ENCODE results near the gene TBC1D17. TPM values are rescaled to one million over a fixed set of nuclear protein-coding genes. Genes with fewer than 3 reads are reported as not detected.

The TBC1D17 gene
- polyA plus RNA-seq, 1 donor from 2014 or later, result 13.1 TPM

DNA sequence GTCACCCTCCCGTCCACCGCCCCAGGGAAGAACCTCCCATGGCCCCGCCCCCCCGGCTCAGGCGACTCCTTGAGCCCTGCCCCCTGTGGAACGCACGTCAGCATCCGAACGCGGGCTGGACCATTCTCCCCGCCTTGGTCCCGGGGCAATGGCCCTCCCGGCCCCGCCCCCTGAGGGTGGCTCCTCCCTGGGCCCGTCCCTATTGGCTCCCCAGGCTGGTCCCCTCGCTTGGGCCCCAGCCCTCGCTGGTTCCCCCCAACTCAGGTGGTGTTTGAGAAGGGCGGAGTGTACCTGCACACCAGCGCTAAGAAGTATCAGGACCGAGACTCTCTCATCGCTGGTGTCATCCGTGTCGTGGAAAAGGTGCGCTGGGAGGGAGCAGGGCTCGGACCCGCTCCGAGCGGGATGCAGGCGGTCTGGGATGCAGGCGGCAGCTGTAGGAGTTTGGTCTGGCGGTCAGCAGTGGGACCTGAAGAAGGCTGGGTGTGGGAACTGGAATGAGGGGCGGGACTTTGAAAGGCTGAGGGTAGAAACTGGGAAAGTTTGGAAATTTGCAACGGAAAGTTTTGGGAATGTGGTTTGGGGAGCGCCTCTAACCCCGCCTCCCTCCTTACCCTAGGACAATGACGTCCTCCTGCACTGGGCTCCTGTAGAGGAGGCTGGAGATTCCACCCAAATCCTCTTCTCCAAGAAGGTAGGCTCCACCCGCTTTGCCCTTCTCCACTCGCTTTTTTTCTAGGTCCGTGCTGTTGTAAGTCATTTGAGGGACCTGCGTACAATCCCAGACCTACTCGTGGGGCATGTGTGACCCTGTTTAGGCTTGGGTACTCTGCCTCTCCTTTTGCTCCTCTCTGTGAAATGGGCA, 609 bp downstream of the TBC1D17 start:
- H3K36me3 ChIP-seq (ENCODE audit: insufficient read depth, low read length), result peaks cover 7% of the 10 kb centered on the region
- peak; percentile 65 for TF ChIP-seq POLR2AphosphoS5 (IDR thresholded peaks at IDR 0.05)
- TF ChIP-seq RAD21 (conservative IDR thresholded peaks at IDR 0.05), result no peak
- H3F3A ChIP-seq (ENCODE audit: insufficient read depth, low read length, poor library complexity, severe bottlenecking), result no peaks in the 10 kb centered on the region

DNA sequence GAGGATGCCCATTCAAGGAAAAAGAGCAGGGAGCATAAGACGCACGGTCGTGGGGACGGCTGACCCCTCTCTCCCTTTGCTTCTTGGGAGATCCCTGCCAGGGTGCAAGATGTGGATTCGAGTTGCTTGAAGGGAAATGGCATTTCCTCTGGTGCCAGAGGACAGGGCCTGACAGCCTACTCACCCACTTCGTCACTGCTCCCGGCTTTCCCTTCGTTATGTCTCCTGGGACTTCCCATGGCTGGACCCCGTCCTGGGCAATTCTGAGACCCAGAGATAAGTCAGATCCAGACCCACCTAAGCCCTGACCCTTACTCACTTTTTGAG, 1.2 kb downstream of the TBC1D17 start:
- Histone ChIP-seq H4K20me1 (ENCODE audit: insufficient read depth) (no peaks in the 10 kb centered on the region), H3F3A (ENCODE audit: insufficient read depth, low read length, poor library complexity, severe bottlenecking) (no peaks in the 10 kb centered on the region), H3K9me2 (ENCODE audit: insufficient read depth, low read length) (no peaks in the 10 kb centered on the region), H3K79me2 (replicated peaks; ENCODE audit: insufficient read depth, low read length) (peaks cover 14% of the 10 kb centered on the region), H3K4me2 (ENCODE audit: low read length) (peak overlapping the region; percentile 68), H3K9me3 (ENCODE audit: low read length) (peaks cover 6% of the 10 kb centered on the region), H3K9ac (ENCODE audit: low read length) (peak overlapping the region; percentile 92), H3K27ac (ENCODE audit: low read length) (no peak overlapping the region), H3K36me3 (ENCODE audit: insufficient read depth, low read length) (peaks cover 9% of the 10 kb centered on the region), H2AFZ (ENCODE audit: low read depth, low read length) (no peak overlapping the region), H3K4me3 (ENCODE audit: low read length) (peak overlapping the region; percentile 75), H3K27me3 (ENCODE audit: insufficient read depth, low read depth, low read length) (no peaks in the 10 kb centered on the region)
- TF ChIP-seq SMC3 (conservative IDR thresholded peaks at IDR 0.05; ENCODE audit: poor library complexity) (no peak), RAD21 (conservative IDR thresholded peaks at IDR 0.05) (no peak), TAF1 (IDR thresholded peaks at IDR 0.05; ENCODE audit: low read depth) (no peak), POLR2AphosphoS5 (IDR thresholded peaks at IDR 0.05) (no peak), MXI1 (conservative IDR thresholded peaks at IDR 0.05; ENCODE audit: poor library complexity, severe bottlenecking) (no peak), EP300 (conservative IDR thresholded peaks at IDR 0.05; ENCODE audit: poor library complexity, severe bottlenecking) (no peak), EZH2 (IDR thresholded peaks at IDR 0.05; ENCODE audit: borderline replicate concordance, insufficient read depth, low read length, poor library complexity, severe bottlenecking) (no peak)
- TF ChIP-seq, protein P1, sequence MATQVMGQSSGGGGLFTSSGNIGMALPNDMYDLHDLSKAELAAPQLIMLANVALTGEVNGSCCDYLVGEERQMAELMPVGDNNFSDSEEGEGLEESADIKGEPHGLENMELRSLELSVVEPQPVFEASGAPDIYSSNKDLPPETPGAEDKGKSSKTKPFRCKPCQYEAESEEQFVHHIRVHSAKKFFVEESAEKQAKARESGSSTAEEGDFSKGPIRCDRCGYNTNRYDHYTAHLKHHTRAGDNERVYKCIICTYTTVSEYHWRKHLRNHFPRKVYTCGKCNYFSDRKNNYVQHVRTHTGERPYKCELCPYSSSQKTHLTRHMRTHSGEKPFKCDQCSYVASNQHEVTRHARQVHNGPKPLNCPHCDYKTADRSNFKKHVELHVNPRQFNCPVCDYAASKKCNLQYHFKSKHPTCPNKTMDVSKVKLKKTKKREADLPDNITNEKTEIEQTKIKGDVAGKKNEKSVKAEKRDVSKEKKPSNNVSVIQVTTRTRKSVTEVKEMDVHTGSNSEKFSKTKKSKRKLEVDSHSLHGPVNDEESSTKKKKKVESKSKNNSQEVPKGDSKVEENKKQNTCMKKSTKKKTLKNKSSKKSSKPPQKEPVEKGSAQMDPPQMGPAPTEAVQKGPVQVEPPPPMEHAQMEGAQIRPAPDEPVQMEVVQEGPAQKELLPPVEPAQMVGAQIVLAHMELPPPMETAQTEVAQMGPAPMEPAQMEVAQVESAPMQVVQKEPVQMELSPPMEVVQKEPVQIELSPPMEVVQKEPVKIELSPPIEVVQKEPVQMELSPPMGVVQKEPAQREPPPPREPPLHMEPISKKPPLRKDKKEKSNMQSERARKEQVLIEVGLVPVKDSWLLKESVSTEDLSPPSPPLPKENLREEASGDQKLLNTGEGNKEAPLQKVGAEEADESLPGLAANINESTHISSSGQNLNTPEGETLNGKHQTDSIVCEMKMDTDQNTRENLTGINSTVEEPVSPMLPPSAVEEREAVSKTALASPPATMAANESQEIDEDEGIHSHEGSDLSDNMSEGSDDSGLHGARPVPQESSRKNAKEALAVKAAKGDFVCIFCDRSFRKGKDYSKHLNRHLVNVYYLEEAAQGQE (IDR thresholded peaks at IDR 0.05; ENCODE audit: borderline replicate concordance), result no peak
- TF ChIP-seq, protein P2, sequence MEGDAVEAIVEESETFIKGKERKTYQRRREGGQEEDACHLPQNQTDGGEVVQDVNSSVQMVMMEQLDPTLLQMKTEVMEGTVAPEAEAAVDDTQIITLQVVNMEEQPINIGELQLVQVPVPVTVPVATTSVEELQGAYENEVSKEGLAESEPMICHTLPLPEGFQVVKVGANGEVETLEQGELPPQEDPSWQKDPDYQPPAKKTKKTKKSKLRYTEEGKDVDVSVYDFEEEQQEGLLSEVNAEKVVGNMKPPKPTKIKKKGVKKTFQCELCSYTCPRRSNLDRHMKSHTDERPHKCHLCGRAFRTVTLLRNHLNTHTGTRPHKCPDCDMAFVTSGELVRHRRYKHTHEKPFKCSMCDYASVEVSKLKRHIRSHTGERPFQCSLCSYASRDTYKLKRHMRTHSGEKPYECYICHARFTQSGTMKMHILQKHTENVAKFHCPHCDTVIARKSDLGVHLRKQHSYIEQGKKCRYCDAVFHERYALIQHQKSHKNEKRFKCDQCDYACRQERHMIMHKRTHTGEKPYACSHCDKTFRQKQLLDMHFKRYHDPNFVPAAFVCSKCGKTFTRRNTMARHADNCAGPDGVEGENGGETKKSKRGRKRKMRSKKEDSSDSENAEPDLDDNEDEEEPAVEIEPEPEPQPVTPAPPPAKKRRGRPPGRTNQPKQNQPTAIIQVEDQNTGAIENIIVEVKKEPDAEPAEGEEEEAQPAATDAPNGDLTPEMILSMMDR (IDR thresholded peaks at IDR 0.05; ENCODE audit: poor library complexity, severe bottlenecking), result no peak

More for the DNA sequence above, 609 bp downstream of the TBC1D17 start:
- Histone ChIP-seq H3K9me2 (ENCODE audit: insufficient read depth, low read length) (no peaks in the 10 kb centered on the region), H3K9me3 (ENCODE audit: low read length) (peaks cover 6% of the 10 kb centered on the region), H3K27me3 (ENCODE audit: insufficient read depth, low read depth, low read length) (no peaks in the 10 kb centered on the region), H2AFZ (ENCODE audit: low read depth, low read length) (peak overlapping the region; percentile 42), H3K9ac (ENCODE audit: low read length) (peak overlapping the region; percentile 92), H4K20me1 (ENCODE audit: insufficient read depth) (no peaks in the 10 kb centered on the region), H3K27ac (ENCODE audit: low read length) (peak overlapping the region; percentile 96), H3K4me2 (ENCODE audit: low read length) (peak overlapping the region; percentile 68), H3K4me3 (ENCODE audit: low read length) (peak overlapping the region; percentile 75), H3K79me2 (replicated peaks; ENCODE audit: insufficient read depth, low read length) (peaks cover 14% of the 10 kb centered on the region)

All from neural cell (in vitro differentiated cells).